Epithelial cell of esophagus (primary cell): Measurements from ENCODE around the gene FLNB.

ENCODE experiments used
- DNase-seq: peaks from one replicate; pipeline ENCODE4 v3.0.0; 2010; ENCODE audit warnings: low read depth
- H3K4me3 ChIP-seq: 2 replicates; pipeline ENCODE4 v1.5.1; 2011; ENCODE audit warnings: mild to moderate bottlenecking, low read length, control low read depth
- TF ChIP-seq, protein P1 (sequence below): IDR thresholded peaks from 2 replicates; pipeline ENCODE4 v1.5.1; 2011; ENCODE audit warnings: low read depth, mild to moderate bottlenecking, low read length, control low read depth, inconsistent platforms; ENCODE audit not compliant: insufficient read depth; ENCODE audit errors: missing control alignments

FLNB gene

DNA sequence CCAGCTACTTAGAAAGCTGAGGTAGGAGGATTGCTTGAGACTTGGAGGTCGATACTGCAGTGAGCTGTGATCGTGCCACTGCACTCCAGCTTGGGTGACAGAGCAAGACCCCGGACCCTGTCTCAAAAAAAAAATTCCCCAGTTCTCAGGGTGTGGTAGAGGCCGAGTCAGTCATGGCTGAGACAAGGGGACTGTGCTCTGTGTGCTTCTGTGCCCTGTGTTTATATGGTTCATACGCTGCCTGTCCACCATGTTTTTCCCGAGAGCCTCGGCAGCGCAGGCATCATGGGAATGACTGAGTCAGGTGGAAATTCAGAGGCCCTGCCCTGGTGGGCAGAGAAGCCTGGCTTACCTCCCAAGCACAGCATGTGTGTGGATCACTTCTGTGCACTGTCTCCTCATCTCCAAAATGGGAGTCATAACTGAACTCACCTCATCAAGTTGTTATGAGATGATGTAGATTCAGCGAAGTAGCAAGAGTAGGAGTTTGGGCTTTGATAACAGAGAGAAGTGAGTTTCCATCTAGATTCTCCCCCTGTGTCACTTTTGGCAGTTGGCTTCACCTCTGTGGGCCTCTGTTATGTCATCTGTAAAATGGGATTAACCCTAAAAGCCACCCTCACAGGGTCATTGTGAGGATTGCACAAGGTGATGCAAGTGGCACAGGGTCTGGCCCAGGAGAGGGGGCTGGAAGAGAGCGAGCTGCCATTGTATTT, 56.9 kb downstream of the FLNB start:
- H3K4me3 ChIP-seq = no peak overlapping the region
- TF ChIP-seq, protein P1, sequence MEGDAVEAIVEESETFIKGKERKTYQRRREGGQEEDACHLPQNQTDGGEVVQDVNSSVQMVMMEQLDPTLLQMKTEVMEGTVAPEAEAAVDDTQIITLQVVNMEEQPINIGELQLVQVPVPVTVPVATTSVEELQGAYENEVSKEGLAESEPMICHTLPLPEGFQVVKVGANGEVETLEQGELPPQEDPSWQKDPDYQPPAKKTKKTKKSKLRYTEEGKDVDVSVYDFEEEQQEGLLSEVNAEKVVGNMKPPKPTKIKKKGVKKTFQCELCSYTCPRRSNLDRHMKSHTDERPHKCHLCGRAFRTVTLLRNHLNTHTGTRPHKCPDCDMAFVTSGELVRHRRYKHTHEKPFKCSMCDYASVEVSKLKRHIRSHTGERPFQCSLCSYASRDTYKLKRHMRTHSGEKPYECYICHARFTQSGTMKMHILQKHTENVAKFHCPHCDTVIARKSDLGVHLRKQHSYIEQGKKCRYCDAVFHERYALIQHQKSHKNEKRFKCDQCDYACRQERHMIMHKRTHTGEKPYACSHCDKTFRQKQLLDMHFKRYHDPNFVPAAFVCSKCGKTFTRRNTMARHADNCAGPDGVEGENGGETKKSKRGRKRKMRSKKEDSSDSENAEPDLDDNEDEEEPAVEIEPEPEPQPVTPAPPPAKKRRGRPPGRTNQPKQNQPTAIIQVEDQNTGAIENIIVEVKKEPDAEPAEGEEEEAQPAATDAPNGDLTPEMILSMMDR = no peak
- DNase-seq = no peak

DNA sequence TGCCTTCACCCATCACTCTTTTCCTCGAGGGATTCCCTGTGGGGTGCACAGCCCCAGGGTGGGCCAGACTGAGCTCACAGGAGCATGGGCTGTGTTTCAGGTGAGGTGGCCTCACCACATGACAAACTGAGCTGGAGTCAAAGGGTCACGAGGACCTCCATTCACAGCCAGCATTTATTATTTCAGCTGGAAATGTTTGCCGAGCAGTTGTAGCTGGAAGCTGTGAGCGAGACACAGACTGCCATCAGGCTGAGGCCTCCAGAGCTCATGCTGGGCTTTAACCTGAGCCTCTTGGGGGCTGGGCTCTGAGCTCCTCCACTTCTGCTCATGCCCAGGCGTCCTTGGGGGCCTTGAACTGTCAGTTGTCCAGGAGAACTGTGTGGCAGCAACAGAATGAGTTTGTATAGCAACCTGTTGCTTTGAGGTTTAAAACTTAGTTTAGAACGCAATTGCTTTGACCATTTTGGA, 57.5 kb downstream of the FLNB start:
- TF ChIP-seq, protein P1 = no peak
- H3K4me3 ChIP-seq = no peak overlapping the region
- no peak for DNase-seq

DNA sequence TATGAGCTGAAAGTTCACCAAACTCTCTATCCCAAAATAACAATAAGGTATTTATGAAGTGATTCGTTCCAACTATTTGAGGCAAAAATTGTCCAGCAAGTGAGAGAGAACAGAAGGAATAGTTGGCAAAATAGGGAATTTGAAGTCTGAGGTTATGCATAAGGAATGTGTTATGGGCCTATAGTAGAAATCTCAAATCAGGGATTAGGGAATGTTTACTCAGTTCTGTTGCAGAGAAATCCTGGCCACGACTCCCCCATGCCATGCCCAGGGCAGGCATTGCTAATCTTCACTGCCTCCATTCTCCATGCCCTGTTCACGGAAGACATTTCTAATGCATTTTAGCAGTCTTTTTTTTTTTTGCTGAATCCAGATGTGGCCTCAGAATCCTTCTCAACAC, 58.6 kb downstream of the FLNB start:
- TF ChIP-seq, protein P1 = no peak
- no peak overlapping the region for H3K4me3 ChIP-seq
- no peak for DNase-seq

DNA sequence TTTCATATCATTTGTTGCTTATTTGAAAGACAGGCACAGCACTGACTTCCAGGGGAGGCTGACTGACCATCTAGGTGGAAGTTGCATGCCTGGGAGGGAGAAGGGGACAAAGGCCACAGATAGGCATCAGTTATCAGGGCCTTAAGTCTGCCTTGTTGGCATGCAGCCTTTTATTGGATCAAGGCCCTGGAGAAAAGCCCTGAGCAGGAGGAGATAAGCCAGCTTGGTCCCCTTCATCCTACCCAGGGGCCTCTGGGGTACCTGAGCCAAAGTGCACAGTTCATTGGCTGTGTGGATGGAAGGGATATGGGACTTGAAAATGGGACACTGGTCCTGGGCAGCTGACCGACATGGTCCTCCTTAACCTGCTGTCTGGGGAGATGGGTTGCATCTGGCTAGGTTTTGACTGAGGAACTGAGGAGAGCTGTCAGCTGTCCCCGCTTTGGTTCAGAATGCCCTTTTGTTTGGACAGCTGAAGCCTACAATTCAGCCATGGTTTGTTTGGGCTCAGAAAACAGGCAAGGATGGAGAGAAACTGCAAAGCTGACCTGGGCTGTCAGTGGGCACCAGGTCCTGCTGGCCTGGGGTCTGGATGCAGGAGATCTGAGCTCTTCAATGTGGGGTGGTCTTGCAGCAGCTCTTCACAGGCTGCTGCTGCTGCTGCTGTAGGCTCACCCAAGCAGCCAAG, 60.0 kb downstream of the FLNB start:
- H3K4me3 ChIP-seq = no peak overlapping the region
- DNase-seq = no peak
- TF ChIP-seq, protein P1 = no peak

DNA sequence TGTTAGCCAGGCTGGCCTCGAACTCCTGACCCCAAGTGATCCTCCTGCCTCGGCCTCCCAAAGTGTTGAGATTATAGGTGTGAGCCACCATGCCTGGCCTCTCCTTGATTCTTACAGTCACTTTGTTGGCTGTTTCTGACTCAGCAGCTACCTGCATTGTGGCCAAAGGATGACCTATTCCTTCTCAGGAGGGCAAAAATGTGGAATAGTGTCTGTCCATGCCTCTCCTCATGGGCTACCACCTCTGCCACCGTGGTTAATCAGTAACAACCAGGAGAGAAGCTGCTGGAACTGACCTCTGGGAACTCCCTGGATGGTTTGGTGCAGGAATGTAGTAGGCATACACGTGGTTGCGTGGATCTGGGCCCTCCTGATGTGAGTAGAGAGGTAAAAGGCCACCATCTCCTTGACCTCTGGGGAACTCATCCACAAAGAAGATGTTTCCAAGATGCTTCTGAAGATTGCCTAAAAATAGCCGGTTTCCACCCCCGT, 63.3 kb downstream of the FLNB start:
- TF ChIP-seq, protein P1 = no peak
- no peak for DNase-seq
- no peak overlapping the region for H3K4me3 ChIP-seq

DNA sequence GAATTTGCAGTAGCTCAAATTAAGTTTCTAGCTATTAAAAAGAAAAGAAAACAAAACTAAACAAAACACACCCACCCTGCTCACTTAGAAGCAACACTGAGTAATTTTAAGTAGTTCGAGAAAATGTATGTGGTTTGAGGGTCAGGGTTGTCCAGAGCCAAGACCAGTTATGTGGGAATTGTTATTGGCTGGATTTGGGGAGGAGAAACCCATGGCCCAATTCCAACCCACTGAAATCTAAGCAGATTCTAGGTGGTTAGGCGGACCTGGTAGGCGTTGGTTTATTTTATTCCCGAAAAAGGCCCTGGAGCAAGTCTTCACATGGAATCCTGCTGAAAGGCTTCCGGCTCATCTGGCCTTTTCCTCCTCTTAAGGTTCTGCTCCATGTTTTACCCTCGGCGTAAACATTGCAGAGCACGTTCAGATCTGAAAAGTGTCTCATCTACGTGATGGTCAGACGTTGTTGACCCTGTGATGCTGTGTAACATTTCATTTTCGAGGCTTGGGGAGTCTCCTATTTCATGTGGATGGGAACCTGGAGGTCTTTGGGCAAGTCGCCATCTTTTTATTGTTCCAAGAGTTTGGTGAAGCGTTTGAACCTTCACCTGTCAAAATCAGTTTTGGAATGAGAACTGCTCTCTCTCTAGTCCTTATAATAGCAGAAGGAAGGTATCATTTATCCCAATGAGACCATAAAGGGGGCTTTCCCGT, 64.0 kb downstream of the FLNB start:
- DNase-seq = no peak
- H3K4me3 ChIP-seq = no peak overlapping the region
- TF ChIP-seq, protein P1 = no peak
